ENCODE results near the gene PDLIM3. TPM values are rescaled to one million over a fixed set of nuclear protein-coding genes. Genes with fewer than 3 reads are reported as not detected.
A peak's percentile ranks its signal among the peaks of the same experiment; 100 is the strongest.

The PDLIM3 gene
- total RNA-seq, 1 donor, result 3.0 TPM

DNA sequence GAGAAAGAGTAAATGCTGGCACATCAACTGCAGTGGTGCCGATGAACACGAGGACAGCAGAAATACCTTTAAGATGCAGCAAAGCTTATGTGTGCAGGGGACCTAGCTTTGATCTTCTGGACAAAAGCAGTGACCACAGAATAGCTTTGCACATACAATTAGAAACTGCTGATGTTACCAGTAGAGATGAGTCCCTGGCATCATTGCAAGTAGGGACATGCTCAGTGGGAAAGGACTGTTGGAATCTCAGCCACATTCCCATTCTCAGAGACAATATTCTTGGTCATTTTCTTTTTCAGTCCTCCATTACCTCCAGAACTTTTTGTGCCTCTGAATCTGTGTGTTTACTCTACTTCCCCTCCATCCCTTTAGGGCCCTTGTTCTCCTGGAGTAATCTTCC, 16.9 kb upstream of the PDLIM3 start:
- TF ChIP-seq, protein P1, sequence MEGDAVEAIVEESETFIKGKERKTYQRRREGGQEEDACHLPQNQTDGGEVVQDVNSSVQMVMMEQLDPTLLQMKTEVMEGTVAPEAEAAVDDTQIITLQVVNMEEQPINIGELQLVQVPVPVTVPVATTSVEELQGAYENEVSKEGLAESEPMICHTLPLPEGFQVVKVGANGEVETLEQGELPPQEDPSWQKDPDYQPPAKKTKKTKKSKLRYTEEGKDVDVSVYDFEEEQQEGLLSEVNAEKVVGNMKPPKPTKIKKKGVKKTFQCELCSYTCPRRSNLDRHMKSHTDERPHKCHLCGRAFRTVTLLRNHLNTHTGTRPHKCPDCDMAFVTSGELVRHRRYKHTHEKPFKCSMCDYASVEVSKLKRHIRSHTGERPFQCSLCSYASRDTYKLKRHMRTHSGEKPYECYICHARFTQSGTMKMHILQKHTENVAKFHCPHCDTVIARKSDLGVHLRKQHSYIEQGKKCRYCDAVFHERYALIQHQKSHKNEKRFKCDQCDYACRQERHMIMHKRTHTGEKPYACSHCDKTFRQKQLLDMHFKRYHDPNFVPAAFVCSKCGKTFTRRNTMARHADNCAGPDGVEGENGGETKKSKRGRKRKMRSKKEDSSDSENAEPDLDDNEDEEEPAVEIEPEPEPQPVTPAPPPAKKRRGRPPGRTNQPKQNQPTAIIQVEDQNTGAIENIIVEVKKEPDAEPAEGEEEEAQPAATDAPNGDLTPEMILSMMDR (IDR thresholded peaks at IDR 0.05; ENCODE audit: insufficient read depth, low read length), result no peak
- H3K4me3 ChIP-seq (ENCODE audit: low read depth, low read length), result no peak overlapping the region
- no peak for DNase-seq (ENCODE audit: low read depth)

DNA sequence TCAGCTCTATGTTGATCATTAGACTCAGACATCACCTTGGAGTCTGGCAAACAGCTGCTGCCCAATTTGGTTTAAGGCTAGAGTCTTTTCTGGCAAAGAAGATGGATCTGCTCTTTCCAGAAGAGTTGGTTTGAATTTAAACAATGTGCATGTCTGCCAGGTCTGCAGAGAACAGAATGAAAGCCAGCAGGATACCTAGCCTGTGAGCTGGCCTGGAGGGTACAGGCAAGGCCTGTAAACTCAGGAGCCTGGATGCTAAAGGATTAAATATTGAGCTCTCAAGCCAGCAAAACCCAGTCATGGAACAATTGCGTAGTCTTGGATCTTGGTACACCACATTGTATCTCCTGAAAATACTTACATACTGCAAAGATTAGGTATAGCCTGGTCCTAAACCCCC, 15.6 kb upstream of the PDLIM3 start:
- no peak overlapping the region for H3K4me3 ChIP-seq (ENCODE audit: low read depth, low read length)
- DNase-seq (ENCODE audit: low read depth), result no peak
- TF ChIP-seq, protein P1 (IDR thresholded peaks at IDR 0.05; ENCODE audit: insufficient read depth, low read length), result no peak

DNA sequence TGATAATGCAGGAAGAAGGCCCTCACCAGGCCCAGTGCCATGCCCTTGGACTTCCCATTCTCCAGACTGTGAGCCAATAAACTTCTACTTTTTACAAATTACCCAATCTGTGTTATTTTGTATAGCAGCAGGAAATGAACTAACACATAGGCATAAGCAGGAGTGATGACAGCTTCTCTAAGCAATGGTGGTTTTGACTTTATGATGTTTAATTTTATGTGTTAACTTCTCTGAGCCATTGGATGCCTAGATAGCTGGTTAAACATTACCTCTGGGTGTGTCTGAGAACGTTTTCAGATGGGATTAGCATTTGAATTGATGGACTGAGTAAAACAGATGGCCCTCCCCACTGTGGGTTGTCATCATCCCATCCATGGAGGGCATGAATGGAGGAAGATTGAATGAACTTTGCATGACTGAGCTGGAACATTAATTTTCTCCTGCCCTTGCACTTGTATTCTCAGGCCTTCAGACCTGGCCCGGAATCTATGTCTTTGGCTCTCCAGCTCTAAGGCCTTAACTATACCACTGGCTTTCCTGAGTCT, 13.9 kb upstream of the PDLIM3 start:
- TF ChIP-seq, protein P1 (IDR thresholded peaks at IDR 0.05; ENCODE audit: insufficient read depth, low read length), result no peak
- H3K4me3 ChIP-seq (ENCODE audit: low read depth, low read length), result no peak overlapping the region
- no peak for DNase-seq (ENCODE audit: low read depth)

DNA sequence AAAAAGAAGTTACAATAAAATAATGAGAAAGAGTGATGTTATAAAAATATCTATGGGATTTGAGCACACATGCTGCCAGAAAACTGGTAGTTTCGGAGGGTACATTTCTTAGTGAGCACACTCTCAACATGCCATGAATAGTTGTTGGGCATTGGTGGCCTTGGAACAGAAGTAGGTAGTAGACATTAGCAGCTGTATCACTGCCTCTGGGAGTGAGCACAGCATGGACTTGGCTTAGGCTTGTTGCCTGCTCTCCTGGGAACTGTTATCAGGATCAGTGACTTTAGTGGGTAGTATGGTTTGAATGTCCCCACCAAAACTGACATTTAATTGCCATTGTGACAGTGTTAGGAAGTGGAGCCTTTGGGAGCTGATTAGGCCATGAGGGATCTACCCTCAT, 13.3 kb upstream of the PDLIM3 start:
- TF ChIP-seq, protein P1 (IDR thresholded peaks at IDR 0.05; ENCODE audit: insufficient read depth, low read length), result no peak
- DNase-seq (ENCODE audit: low read depth), result no peak
- H3K4me3 ChIP-seq (ENCODE audit: low read depth, low read length), result no peak overlapping the region

DNA sequence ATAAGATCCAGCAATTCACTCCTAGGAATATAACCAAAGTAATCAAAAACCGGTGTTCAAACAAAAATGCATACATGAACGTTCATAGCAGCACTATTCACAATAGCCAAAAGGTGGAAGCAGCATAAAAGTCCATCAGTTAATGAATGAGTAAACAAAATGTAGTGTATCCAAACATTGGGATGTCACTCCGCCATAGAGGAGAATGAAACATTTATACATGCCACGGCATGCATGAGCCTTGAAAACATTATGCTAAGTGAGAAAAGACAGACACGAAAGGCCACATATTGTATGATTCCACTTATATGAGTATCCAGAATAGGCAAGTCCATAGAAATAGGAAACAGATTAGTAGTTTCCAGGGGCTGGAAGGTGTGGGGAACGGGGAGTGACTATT, 11.0 kb upstream of the PDLIM3 start:
- TF ChIP-seq, protein P1 (IDR thresholded peaks at IDR 0.05; ENCODE audit: insufficient read depth, low read length), result no peak
- no peak for DNase-seq (ENCODE audit: low read depth)
- H3K4me3 ChIP-seq (ENCODE audit: low read depth, low read length), result no peak overlapping the region

DNA sequence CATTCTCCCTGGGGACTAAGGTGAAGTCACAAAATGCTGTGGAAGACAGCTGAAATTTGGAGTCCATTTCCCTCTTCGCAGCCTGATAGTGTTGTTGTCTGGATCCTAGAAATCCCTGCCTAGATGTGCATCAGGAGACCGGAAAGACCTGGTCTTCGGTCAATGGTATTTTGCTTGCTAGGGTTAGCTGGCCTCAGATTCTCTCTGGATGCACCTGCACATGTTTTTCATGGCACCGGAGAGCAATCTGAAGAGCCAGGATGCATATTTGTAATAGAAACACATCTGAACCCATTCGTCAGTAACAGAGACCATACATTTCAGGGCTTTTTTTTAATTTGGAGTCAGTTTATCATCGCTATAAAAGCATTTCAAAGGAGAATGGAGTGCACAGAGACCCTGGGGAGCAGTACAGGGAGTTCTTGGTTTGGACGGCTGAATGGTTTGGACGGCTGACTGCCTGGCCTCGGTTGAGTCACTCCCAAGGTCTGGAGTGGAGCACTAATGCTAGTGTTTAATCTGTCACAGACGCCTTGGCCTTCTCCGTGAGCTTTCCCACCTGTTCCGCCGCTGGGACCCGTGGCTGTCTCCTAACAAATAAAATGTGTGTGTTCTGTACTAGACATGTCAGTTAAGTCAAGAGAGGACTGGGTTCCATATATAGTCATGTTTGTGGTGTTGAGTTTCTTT, 7.5 kb upstream of the PDLIM3 start:
- no peak overlapping the region for H3K4me3 ChIP-seq (ENCODE audit: low read depth, low read length)
- peak; percentile 83 for DNase-seq (ENCODE audit: low read depth)
- TF ChIP-seq, protein P1 (IDR thresholded peaks at IDR 0.05; ENCODE audit: insufficient read depth, low read length), result no peak

Measured in fibroblast of the aortic adventitia (primary cell).